ENCODE measurements around the gene SPDEF.

The SPDEF gene

GRCh38 chr6:34600101-34600500 is 44.0 kb upstream of the SPDEF start:
- no peak for TF ChIP-seq YY1 (IDR thresholded peaks at IDR 0.05; ENCODE audit: low read depth)

- TF ChIP-seq, protein P1, sequence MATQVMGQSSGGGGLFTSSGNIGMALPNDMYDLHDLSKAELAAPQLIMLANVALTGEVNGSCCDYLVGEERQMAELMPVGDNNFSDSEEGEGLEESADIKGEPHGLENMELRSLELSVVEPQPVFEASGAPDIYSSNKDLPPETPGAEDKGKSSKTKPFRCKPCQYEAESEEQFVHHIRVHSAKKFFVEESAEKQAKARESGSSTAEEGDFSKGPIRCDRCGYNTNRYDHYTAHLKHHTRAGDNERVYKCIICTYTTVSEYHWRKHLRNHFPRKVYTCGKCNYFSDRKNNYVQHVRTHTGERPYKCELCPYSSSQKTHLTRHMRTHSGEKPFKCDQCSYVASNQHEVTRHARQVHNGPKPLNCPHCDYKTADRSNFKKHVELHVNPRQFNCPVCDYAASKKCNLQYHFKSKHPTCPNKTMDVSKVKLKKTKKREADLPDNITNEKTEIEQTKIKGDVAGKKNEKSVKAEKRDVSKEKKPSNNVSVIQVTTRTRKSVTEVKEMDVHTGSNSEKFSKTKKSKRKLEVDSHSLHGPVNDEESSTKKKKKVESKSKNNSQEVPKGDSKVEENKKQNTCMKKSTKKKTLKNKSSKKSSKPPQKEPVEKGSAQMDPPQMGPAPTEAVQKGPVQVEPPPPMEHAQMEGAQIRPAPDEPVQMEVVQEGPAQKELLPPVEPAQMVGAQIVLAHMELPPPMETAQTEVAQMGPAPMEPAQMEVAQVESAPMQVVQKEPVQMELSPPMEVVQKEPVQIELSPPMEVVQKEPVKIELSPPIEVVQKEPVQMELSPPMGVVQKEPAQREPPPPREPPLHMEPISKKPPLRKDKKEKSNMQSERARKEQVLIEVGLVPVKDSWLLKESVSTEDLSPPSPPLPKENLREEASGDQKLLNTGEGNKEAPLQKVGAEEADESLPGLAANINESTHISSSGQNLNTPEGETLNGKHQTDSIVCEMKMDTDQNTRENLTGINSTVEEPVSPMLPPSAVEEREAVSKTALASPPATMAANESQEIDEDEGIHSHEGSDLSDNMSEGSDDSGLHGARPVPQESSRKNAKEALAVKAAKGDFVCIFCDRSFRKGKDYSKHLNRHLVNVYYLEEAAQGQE (IDR thresholded peaks at IDR 0.05; ENCODE audit: low read depth), result no peak
- TF ChIP-seq NFIC (IDR thresholded peaks at IDR 0.05) (no peak), USF1 (IDR thresholded peaks at IDR 0.05) (no peak), CREB1 (IDR thresholded peaks at IDR 0.05; ENCODE audit: low read depth) (no peak), TEAD4 (IDR thresholded peaks at IDR 0.05) (no peak), MAX (IDR thresholded peaks at IDR 0.05) (no peak), FOXM1 (IDR thresholded peaks at IDR 0.05; ENCODE audit: borderline replicate concordance, low read depth) (no peak), ZBTB7A (IDR thresholded peaks at IDR 0.05; ENCODE audit: low read depth) (no peak), TAF1 (IDR thresholded peaks at IDR 0.05; ENCODE audit: low read depth) (no peak), CEBPB (IDR thresholded peaks at IDR 0.05) (no peak), TCF12 (IDR thresholded peaks at IDR 0.05; ENCODE audit: low read depth) (no peak), RAD21 (IDR thresholded peaks at IDR 0.05; ENCODE audit: low read depth) (no peak), YY1 (IDR thresholded peaks at IDR 0.05; ENCODE audit: low read depth) (no peak), EP300 (IDR thresholded peaks at IDR 0.05; ENCODE audit: borderline replicate concordance) (no peak), EGR1 (IDR thresholded peaks at IDR 0.05) (no peak)
Measured at GRCh38 chr6:34598712-34599111, 42.6 kb upstream of the SPDEF start.

GRCh38 chr6:34597605-34598353 is 41.6 kb upstream of the SPDEF start:
- TF ChIP-seq TCF12 (IDR thresholded peaks at IDR 0.05; ENCODE audit: low read depth) (no peak), CEBPB (IDR thresholded peaks at IDR 0.05) (no peak), YY1 (IDR thresholded peaks at IDR 0.05; ENCODE audit: low read depth) (no peak), ZBTB7A (IDR thresholded peaks at IDR 0.05; ENCODE audit: low read depth) (no peak), EGR1 (IDR thresholded peaks at IDR 0.05) (no peak), MAX (IDR thresholded peaks at IDR 0.05) (no peak), TEAD4 (IDR thresholded peaks at IDR 0.05) (no peak), FOXM1 (IDR thresholded peaks at IDR 0.05; ENCODE audit: borderline replicate concordance, low read depth) (no peak), RAD21 (IDR thresholded peaks at IDR 0.05; ENCODE audit: low read depth) (no peak), USF1 (IDR thresholded peaks at IDR 0.05) (no peak), CREB1 (IDR thresholded peaks at IDR 0.05; ENCODE audit: low read depth) (no peak)
- TF ChIP-seq, protein P1 (IDR thresholded peaks at IDR 0.05; ENCODE audit: low read depth), result no peak

- TF ChIP-seq, protein P1 (IDR thresholded peaks at IDR 0.05; ENCODE audit: low read depth), result no peak
- TF ChIP-seq EP300 (IDR thresholded peaks at IDR 0.05; ENCODE audit: borderline replicate concordance) (no peak), TAF1 (IDR thresholded peaks at IDR 0.05; ENCODE audit: low read depth) (no peak), CEBPB (IDR thresholded peaks at IDR 0.05) (no peak), TEAD4 (IDR thresholded peaks at IDR 0.05) (no peak), CREB1 (IDR thresholded peaks at IDR 0.05; ENCODE audit: low read depth) (no peak), RAD21 (IDR thresholded peaks at IDR 0.05; ENCODE audit: low read depth) (no peak), FOXM1 (IDR thresholded peaks at IDR 0.05; ENCODE audit: borderline replicate concordance, low read depth) (no peak), TCF12 (IDR thresholded peaks at IDR 0.05; ENCODE audit: low read depth) (no peak), USF1 (IDR thresholded peaks at IDR 0.05) (no peak), NFIC (IDR thresholded peaks at IDR 0.05) (no peak), YY1 (IDR thresholded peaks at IDR 0.05; ENCODE audit: low read depth) (no peak), EGR1 (IDR thresholded peaks at IDR 0.05) (no peak), ZBTB7A (IDR thresholded peaks at IDR 0.05; ENCODE audit: low read depth) (no peak), MAX (IDR thresholded peaks at IDR 0.05) (no peak)
Measured at GRCh38 chr6:34596798-34597197, 40.7 kb upstream of the SPDEF start.
